Mucosa of descending colon (tissue), 3 donors: ENCODE data around the gene IRAK2. TPM values are rescaled to one million over a fixed set of nuclear protein-coding genes. Genes with fewer than 3 reads are reported as not detected.
A peak's percentile ranks its signal among the peaks of the same experiment; 100 is the strongest.

Experiments
- ATAC-seq: fragments of 200-7000 bp; cut with Tn5 transposase; one replicate; pipeline ENCODE4 v1.9.1; 2020; ENCODE audit warnings: mild to moderate bottlenecking, moderate library complexity
- DNase-seq, 3 donors: peaks; one replicate each; pipeline ENCODE4 v3.0.0-alpha.2; 2020
- H3K36me3 ChIP-seq: fragments of 200-600 bp; one replicate; pipeline ENCODE4 v1.8.0; 2021; ENCODE audit warnings: low read depth, mild to moderate bottlenecking
- H3K4me1 ChIP-seq: fragments of 200-600 bp; one replicate; pipeline ENCODE4 v1.8.0; 2021; ENCODE audit warnings: low read depth, mild to moderate bottlenecking
- H3K4me3 ChIP-seq: fragments of 200-600 bp; one replicate; pipeline ENCODE4 v1.8.0; 2021; ENCODE audit warnings: mild to moderate bottlenecking
- H3K9me3 ChIP-seq: fragments of 200-600 bp; one replicate; pipeline ENCODE4 v1.8.0; 2021; ENCODE audit warnings: mild to moderate bottlenecking
- intact Hi-C, 2 donors: fragments of 100-400 bp; cut with DNase I in 1 of 2; cut with micrococcal nuclease in 1 of 2; formaldehyde crosslinking; loops; one replicate each; pipeline versions ENCODE4 v1.11.0 to v1.11.1; 2022; cut with DNase I, micrococcal nuclease
- total RNA-seq, 3 donors: library from RNA; stranded (reverse); fragmentation: NEBNext Ultra II Directional in 2 of 3; extraction: Animal tissue kit (Norgen Biotek cat#: 25700) in 2 of 3; gene quantifications; one replicate each; pipeline versions ENCODE4 v1.2.1 to v1.2.4, GENCODE V29; 2021 to 2023
- TF ChIP-seq, protein P1 (sequence below): fragments of 200-600 bp; IDR thresholded peaks from one replicate; pipeline ENCODE4 v1.8.0; 2022; ENCODE audit warnings: antibody characterized with exemption, mild to moderate bottlenecking
- donor health status: DM: no; HTN: no; CAD: no; lungs with moderate emphysema.
- donor health status: DM: no; HTN: no; CAD: no.
- donor health status: DM: no; HTN: yes; CAD: no.

IRAK2 gene
- total RNA-seq, 3 donors from 2014 or later = 1.1 to 3.2 (median 2.4) TPM

DNA sequence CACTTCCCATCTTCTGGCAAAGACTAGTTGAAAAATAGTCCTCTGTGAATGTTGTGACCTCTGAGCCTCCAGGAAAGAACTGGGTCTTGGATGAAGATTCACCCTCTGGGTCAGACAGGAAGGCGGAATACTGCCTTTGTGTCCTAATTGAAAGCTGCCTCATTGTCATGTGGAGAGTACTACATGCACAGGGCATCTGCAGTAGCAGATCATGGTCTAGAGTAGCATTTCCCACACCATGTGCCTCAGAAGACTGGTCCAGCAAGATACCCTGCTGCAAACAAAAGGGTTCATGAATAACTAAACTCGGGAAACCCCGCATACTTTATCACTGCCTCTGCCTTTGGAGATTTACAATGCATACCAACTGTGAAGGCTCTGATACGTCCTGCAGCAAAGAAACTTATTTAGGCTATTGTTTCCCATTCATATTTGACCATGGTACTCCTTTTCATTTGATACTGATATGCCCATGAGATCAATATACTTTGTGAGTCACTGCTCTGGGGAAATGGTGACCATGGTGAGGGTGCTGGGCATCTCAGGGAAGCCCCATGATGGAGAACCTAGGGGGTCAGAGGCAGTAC, 22.7 kb downstream of the IRAK2 start:
- H3K36me3 ChIP-seq = no peaks in the 10 kb centered on the region
- peaks cover 21% of the 10 kb centered on the region for H3K4me1 ChIP-seq
- TF ChIP-seq, protein P1, sequence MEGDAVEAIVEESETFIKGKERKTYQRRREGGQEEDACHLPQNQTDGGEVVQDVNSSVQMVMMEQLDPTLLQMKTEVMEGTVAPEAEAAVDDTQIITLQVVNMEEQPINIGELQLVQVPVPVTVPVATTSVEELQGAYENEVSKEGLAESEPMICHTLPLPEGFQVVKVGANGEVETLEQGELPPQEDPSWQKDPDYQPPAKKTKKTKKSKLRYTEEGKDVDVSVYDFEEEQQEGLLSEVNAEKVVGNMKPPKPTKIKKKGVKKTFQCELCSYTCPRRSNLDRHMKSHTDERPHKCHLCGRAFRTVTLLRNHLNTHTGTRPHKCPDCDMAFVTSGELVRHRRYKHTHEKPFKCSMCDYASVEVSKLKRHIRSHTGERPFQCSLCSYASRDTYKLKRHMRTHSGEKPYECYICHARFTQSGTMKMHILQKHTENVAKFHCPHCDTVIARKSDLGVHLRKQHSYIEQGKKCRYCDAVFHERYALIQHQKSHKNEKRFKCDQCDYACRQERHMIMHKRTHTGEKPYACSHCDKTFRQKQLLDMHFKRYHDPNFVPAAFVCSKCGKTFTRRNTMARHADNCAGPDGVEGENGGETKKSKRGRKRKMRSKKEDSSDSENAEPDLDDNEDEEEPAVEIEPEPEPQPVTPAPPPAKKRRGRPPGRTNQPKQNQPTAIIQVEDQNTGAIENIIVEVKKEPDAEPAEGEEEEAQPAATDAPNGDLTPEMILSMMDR = no peak
- no peaks in the 10 kb centered on the region for H3K9me3 ChIP-seq
- intact Hi-C loops = no loop called here
- ATAC-seq (no peak), DNase-seq (no peak)
- no peak overlapping the region for H3K4me3 ChIP-seq

- ATAC-seq (no peak), DNase-seq (no peak)
- Histone ChIP-seq H3K9me3 (no peaks in the 10 kb centered on the region), H3K4me1 (peaks cover 26% of the 10 kb centered on the region), H3K4me3 (no peak overlapping the region), H3K36me3 (no peaks in the 10 kb centered on the region)
- TF ChIP-seq, protein P1 = no peak
- intact Hi-C loops = no loop called here
These were observed 23.2 kb downstream of the IRAK2 start for GRCh38 chr3:10187944-10188343.

GRCh38 chr3:10188804-10189556, 24.3 kb downstream of the IRAK2 start:
- H3K36me3 ChIP-seq = no peaks in the 10 kb centered on the region
- TF ChIP-seq, protein P1 = no peak
- H3K4me3 ChIP-seq = no peak overlapping the region
- peaks cover 29% of the 10 kb centered on the region for H3K4me1 ChIP-seq
- DNase-seq = no peak
- intact Hi-C loops = no loop called here
- no peaks in the 10 kb centered on the region for H3K9me3 ChIP-seq
- no peak for ATAC-seq

DNA sequence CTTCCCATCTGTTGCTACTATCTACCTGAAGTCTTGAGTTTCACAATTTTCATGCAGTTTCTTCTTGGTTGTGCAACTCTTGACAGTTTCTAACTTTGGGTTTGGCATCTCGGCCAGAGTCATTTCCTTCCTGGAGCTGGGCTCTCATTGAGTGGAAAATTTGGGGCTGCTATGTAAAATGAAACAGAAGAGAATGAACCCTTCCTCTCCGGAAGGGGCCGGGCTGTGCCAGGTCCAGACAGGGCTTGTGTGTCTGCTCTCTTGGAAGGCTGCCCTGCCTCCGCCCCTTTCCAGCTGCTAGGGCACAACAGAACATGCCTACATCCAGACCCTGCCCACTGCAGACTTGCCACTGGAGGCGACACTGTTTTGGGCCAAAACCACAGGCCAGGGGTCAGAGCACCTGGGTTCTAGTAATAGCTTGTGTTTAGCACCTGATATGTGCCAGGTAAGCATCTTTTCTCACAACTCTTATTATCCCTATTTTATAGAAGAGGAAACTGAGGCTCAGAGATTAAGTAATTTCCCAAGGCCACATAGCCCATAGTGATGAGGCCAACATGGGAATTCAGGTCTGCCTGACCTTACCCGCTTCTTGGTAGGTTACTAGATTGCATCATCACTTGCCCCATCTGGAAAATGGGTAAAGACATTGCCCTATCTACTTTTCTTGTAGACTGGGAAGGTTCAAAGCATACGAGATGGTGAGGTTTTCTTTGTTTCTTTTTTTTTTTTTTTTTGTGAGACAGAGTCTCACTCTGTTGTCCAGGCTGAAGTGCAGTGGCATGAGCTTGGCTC, 25.0 kb downstream of the IRAK2 start:
- TF ChIP-seq, protein P1 = no peak
- no peaks in the 10 kb centered on the region for H3K36me3 ChIP-seq
- intact Hi-C loops = no loop called here
- DNase-seq (peak; percentile 75 to 89 (median 77)), ATAC-seq (peak; percentile 47)
- no peak overlapping the region for H3K4me3 ChIP-seq
- H3K4me1 ChIP-seq = peaks cover 36% of the 10 kb centered on the region
- H3K9me3 ChIP-seq = no peaks in the 10 kb centered on the region

DNA sequence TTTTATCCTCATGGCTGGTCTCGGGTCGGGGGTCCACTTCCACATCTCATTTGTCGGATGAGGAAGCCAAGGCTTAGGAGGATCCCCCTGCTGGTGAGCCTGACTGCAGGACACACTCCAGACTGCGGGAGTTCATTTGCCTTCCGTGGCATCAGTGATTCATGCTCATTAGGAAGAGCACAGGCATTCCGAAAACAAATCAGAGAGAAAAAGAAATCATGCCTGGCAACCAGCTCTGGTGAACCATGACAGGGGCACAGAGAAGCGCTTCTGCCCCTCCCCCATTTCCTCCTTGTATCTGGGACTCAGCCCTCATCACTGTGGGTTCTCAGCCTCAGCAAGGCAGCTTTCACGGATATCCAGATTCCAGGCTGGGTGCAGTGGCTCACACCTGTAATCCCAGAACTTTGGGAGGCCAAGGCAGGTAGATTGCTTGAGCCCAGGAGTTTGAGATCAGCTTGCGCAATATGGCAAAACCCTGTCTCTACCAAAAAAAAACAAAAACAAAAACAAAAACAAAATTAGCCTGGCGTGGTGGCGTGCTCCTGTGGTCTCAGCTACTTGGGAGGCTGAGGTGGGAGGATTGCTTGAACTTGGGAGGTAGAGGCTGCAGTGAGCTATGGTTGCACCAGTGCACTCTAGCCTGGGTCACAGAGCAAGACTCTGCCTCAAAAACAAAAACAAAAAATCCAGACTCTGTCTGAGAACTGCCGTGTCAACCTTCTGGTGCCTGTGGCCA, 28.4 kb downstream of the IRAK2 start:
- Histone ChIP-seq H3K4me1 (peaks cover 46% of the 10 kb centered on the region), H3K4me3 (no peak overlapping the region), H3K36me3 (no peaks in the 10 kb centered on the region), H3K9me3 (no peaks in the 10 kb centered on the region)
- DNase-seq (peak in 1 of 3 donors; percentile 63), ATAC-seq (peak; percentile 5)
- intact Hi-C loops = no loop called here
- TF ChIP-seq, protein P1 = no peak
